NCI-H345 (cell line): ENCODE results near the gene GLMN.
"Not testable (repeated sequence)": the region's sequence is repeated elsewhere in the genome, so short reads cannot be mapped to it uniquely, and the experiment has no call there.

ENCODE experiments used
- DNase-seq: peaks from one replicate; lab custom pipeline; 2025; lab: John Stamatoyannopoulos, UW

The GLMN gene

DNA sequence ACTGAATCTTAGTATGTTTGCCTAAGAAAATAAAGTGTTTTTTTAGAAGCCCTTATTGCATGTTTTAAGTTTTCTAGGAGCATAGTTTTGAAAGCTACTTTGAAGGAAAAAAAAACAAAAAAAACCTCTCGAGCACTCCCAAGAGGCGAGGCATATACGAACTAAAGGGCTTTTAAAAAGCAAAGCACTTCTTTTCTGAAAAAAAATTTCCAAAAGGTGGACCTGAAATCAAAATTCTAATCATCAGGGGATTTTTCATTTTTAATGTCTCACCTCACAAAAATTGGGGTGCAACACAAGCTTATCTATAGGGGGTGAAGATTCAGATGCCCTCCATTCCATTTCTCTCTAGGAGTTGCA lies 594 bp downstream of the GLMN start:
- no peak for DNase-seq

DNA sequence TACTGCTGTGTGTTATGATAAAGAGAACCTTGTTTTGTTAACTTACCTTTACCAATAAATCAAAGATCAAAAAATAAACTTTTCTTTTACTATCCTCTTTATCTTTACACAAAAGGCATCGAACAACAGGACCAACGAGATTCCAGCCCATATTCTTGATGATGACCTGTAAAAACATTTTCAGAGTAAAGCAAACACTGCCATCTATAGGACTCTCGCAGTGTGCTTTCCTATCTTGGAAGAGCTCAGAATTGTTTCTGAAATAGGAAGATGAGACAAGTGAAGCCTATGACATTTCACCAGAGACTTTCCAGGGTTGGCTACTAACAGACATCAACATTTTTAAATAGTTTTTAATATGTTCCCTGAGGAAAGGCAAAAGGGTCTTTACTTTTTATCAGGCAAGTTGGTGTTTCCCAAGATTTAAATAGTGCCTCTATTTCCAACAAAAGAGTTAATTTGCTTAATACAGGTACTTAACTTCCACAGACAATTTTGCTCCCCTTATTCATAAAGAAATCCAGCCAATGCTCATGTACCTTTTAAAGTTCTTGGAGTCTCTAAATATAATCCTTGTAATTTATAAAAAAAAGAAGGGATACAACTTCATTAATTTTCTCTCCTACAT lies 7.3 kb downstream of the GLMN start:
- DNase-seq, result peak; percentile 54

DNA sequence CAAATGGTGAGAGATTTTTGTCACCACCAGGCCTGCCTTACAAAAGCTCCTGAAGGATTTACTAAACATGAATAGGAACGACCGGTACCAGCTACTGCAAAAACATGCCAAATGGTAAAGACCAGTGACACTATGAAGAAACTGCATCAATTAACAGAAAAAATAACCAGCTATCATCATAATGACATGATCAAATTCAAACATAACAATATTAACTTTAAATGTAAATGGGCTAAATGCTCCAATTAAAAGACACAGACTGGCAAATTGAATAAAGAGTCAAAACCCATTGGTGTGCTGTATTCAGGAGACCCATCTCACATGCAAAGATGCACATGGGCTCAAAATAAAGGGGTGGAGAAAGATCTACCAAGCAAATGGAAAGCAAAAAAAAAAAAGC lies 17.4 kb downstream of the GLMN start:
- DNase-seq, result not testable (repeated sequence)

DNA sequence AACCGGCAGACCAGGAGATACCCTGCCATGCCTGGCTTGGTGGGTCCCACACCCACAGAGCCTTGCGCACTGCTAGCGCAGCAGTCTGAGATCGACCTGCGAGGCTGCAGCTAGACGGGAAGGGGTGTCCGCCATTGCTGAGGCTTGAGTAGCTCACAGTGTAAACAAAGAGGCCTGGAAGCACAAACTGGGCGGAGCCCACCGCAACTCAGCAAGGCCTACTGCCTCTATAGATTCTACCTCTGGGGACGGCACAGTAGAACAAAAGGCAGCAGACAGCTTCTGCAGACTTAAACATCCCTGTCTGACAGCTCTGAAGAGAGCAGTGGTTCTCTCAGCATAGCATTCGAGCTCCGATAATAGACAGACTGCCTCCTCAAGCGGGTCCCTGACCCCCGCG lies 19.0 kb downstream of the GLMN start:
- DNase-seq, result not testable (repeated sequence)

DNA sequence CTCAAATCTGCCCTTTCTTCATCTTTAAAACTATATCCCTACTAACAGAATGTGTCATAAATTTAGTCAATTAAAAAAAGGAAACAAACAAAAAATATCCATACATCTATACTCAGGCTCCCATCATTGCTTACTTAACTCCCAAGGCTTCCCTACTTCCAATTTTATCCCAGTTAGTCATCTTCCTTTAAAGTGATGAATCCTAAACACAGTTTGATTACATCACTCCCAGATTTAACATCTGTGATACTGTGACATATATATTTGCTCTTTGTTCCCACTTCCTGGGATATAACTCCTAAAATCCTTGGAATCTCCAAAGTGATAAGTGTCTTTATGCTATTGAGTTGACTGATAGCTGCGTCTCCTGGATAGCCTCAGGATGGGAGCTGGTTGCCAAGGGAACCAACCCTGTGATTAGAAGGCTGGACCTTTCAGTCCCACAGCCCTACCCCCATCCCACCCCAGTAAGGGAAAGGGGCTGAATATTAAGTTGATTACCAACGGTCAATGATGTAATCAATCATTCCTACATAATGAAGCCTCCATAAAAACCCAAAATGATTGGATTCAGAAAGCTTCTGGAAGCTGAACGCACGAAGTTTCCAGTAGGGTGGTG lies 21.6 kb downstream of the GLMN start:
- no peak for DNase-seq

DNA sequence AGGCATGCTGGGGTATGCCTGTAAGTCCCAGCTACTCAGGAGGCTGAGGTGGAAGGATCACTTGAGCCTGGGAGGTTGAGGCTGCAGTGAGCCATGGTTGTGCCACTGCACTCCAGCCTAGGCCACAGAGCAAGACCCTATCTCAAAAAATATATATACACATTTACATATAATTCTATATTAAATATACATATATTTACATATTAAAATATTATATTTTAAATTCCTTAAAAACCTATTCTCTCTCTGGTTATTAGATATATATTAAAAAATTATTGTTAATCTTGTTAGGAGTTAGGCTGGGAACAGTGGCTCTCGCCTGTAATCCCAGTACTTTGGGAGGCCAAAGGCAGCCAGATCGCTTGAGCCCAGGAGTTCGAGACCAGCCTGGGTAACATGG lies 22.7 kb downstream of the GLMN start:
- no peak for DNase-seq

DNA sequence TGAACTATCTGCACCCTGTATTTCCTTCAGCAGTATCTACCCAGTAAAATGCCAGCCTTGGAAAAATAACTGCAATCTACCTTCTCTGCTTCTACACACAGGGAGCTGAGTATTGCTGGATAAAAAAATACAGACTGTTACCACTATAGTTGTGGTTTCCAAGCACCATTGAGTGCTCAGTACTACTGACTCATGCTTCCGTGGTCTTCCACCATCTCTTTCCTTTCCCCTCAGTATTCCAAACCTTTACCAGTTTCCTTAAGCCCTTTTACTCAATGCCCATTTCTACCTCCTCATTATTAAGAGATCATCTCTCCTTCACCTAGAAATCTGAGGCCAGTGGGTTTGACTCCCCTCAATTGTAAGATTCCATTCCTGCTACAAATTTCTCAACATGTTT lies 23.8 kb downstream of the GLMN start:
- DNase-seq, result no peak

DNA sequence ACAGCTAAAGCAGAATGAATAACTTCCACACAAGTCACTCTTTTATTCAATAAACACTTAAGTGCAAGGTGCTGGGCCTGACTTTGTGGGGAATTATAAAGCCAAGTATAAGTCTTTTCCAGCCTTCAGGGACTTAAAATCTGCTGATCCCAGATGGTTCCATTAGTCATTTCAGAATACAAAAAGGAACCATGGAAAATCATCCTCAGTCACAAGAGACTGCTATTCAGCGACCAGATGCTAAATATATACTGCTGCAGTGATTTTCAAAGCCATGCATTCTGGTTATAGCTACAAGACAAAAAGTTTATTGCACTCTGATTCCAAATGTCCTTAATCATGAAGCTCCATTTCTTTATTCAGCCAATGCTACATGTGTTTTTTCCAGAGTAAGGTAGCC lies 25.7 kb downstream of the GLMN start:
- no peak for DNase-seq

DNA sequence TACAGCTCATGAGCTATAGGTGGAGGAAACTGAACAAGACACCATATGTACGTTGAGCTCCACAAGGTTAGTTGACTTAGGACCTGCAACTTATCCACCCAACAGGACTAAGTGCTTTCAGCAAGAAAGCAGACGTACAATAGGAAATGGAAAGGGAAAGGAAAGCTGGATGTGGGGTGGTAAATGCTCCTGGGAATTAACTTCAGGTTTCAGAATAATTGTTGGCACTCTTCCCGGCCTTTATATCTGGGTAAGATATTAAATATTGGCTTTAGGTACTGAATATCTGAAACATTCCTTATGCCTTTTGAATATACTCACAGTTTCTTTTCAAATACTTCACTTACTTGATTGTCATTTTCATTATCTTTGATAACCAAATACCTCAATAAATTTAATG lies 36.3 kb downstream of the GLMN start:
- no peak for DNase-seq

DNA sequence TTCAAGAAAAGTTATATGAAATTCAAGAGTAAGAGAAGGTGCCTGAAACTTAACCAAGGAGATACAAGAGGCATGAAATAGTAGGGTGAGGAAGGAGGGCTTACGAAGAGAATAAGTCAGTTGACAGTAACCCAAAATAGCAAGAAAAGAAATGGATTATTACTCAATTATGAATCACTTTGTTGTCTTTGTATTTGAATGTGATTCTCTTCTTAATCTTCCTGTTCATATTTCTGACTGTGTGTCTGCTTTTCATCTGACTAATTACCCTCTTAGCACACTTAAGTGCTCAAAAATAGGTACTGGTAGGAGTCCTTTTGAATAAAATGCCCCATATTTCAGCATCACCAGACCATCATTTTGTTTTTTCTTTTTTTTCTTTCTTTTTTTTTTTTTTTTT lies 39.4 kb downstream of the GLMN start:
- no peak for DNase-seq

DNA sequence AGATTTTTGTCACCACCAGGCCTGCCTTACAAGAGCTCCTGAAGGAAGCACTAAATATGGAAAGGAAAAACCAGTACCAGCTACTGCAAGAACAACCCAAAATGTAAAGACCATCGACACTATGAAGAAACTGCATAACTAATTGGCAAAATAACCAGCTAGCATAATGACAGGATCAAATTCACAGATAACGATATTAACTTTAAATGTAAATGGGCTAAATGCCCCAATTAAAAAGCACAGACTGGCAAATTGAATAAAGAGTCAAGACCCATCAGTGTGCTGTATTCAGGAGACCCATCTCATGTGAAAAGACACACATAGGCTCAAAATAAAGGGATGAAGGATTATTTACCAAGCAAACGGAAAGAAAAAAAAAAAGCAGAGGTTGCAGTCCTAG lies 44.1 kb downstream of the GLMN start:
- DNase-seq, result not testable (repeated sequence)

DNA sequence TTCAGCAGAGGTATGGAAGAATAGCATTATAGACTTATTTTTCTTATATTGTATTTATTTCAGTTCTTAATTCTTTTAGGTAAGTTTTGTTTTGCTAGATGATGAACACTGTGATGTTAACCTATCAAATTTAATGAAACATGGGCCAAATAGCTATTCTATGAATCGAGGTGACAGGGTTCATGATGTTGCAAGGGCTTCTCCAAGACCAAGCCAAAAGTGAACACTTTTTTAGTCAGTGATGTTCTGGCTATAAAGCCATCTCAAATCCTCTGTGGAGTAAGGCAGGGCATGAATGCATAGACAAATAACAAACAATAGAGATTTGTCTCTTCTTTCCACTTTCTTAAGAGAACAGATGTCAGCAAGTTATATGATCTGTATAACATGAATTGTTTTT lies 54.4 kb downstream of the GLMN start:
- DNase-seq, result no peak

DNA sequence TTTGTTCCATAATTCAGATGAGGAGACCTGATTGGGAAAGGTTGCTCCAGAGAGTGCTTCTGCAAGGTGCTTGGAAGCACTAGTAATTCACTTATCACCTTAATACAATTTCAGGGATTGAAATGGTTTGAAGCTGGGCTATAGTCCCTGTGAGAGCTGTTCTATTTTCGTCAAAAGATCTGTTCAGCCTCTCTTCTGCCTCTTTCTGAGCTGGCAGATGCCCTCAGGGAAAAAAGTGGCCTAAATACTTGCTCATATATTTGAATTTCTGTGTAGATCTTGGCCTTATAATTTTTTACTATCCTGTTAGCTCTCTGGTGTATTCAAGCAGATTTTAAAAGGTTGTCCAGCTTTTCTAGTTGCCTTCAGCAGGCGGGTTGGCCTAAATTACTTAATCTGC lies 58.8 kb downstream of the GLMN start:
- no peak for DNase-seq

DNA sequence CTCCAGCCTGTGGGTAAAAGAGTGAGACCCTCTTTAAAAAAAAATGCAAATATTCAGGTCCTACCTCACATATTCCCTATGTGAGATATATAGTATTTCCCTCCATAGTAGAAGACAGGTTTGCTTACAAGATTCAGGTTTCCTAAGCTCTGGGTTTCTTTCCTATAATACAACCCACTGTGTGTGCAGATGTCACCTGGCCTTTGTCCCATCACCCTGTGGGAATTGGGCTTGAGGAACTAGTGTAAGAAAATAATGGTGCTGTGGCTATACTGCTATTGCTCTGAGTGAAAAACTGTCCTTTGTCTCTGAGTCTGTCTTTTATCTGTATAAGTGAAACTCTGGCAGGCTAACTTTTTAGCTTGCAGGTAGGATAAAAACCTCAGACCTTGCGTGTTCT lies 68.1 kb downstream of the GLMN start:
- DNase-seq, result no peak

DNA sequence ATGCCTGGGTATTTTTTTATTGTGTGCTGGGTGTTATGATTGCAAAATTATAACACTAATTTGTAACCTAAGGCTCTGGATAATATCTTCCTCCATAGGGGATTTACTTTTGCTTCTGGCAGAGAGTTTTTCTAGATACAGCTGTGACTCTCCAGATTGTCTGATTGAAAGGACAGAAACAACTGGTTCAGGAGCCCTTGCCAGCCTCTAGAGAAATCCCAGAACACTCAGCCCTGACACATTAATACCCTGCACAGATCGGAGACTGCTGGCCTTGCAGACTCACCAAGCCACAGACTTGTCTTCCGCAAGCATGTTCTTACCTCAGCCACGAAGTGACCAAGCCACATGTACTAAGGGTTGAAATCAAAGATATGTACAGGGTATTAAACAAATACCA lies 70.4 kb downstream of the GLMN start:
- no peak for DNase-seq

DNA sequence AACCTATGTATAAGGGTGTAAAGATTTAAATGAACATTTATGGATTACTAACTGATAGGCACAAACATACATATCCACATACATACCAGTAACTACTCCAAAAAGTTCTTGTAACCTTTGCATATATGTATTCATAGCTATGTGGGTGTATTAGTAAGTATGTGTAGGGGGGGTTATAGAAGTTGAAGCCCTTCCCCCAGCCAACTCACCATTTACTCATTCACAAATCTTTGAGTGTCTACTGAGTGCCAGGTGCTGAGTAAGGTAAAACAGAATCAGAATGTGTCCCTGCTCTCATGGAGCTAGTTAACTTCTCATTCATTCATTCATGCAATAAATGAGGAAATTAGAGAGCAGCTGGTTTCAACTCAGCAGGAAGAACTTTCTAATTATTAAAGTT lies 79.8 kb downstream of the GLMN start:
- DNase-seq, result no peak

DNA sequence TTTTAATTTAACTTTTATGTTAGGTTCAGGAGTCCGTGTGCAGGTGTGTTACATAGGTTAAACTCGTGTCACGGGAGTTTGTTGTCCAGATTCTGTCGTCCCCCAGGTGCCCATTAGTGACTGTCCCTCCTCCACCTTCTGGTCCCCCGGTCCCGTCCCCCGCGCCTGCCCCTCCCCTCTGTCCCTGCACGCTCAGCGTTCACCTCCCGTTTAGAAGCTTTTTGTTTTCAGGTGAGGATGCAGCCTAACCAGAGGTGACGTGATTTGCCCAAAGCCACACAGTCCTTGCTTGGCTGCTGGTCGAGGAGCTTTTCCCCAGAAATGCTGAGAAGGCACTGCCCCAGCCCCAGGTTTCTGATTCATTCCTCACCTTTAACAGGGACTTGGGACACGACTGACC lies 80.2 kb downstream of the GLMN start:
- DNase-seq, result no peak

DNA sequence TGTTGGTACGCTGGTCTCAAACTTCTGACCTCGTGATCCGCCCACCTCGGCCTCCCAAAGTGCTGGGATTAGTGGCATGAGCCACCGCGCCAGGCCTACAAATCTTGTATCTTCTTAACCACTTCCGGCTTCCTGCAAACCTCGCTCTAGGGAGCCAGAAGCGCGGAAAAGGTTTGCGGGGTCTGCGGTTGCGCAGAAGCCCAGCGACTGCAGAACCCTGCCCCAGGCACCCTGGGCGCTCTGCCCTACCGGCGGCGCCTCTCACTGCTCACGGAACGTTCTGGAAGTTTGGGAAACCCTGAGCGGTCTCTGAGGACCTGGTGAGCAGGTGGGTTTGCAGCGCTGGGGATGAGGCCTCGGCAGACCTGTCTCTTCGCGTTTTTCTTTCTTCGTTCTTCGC lies 81.1 kb downstream of the GLMN start, which contains the start of gene C1orf146:
TSS of gene C1orf146 (plus strand) at position 195 of the 400 bp plus-strand sequence. CDS start 13,506 bp downstream, outside the sequence.
- DNase-seq, result no peak

DNA sequence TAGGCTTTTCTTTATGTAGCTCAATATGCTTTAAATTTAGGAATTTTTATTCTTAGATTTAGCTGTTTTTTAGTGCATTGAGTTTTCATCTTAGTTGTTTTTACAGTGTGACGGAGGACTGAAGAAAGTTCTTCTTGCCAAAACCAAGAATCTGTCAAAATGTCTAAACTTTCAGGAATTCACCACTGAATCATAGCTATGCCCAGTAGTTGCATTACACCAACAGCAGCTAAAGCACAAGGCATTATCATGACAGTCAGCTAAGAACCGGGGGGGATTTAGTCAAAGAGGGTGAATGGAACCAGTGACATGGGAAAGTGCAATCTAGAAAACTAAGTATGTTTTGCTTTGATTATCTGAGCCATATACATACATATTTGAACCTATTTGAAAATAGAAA lies 87.6 kb downstream of the GLMN start:
- DNase-seq, result no peak

DNA sequence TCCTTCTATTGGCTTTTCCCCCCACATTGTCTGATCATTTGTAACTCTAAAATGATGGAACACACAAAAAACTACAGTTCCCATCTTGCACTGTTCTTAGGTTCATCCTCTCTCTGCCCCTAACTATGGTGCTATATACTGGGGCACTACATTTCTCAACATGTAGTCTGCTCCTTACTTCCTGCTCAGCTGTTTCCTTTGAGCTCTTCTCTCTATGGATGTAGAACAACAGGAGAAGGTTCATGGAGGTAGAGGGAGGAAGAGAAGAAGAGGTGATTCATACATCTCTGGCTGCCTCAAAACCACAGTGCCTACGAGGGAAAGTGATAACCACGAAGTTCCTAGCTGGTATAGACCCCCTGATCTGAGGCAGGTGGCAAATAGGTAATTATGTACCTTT lies 88.1 kb downstream of the GLMN start:
- no peak for DNase-seq

DNA sequence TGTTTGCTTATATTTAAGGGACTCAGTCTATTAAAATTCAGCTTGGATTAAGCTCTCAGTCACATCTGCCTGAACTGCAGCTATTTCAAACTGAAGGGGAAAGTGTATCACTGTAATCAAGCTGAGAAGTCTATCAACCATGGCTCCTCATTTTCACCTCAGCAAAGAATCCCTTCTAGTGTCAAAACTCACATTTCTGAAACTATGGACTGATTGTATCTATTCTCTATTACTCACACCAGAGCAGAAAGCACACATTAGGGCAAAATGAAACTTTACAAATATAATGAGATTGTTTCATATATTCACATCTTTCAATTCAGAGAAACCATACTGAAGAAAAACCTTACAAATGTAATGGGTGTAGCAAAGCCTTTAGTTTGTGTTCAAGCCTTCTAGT lies 95.7 kb downstream of the GLMN start:
- no peak for DNase-seq

DNA sequence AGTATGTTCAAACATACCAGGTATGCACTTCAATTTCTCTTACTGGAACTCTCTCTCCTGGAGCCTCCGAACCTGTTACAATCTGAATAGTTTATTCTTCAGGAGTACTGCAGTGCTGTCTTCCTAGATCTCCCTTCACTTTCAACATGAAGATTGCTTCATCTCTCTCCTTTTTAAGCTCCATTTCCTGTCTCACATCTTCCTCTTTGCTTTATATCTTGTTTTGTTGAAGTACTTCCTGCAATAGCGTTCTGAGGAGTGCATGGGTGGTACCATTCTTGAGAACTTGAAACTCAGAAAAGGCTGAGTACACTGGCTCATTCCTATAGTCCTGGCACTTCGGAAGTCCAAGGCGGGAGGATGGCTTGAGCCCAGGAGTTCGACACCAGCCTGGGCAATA lies 96.8 kb downstream of the GLMN start:
- DNase-seq, result no peak
